Measurements from ENCODE around the gene KHDC4. TPM values are rescaled to one million over a fixed set of nuclear protein-coding genes. Genes with fewer than 3 reads are reported as not detected.

KHDC4 gene
- total and polyA plus RNA-seq, 2 of the 13 experiments (the other 11 are each of a cell fraction or from before 2014, with no cell fraction given): 33.5 to 92.0 TPM

DNA sequence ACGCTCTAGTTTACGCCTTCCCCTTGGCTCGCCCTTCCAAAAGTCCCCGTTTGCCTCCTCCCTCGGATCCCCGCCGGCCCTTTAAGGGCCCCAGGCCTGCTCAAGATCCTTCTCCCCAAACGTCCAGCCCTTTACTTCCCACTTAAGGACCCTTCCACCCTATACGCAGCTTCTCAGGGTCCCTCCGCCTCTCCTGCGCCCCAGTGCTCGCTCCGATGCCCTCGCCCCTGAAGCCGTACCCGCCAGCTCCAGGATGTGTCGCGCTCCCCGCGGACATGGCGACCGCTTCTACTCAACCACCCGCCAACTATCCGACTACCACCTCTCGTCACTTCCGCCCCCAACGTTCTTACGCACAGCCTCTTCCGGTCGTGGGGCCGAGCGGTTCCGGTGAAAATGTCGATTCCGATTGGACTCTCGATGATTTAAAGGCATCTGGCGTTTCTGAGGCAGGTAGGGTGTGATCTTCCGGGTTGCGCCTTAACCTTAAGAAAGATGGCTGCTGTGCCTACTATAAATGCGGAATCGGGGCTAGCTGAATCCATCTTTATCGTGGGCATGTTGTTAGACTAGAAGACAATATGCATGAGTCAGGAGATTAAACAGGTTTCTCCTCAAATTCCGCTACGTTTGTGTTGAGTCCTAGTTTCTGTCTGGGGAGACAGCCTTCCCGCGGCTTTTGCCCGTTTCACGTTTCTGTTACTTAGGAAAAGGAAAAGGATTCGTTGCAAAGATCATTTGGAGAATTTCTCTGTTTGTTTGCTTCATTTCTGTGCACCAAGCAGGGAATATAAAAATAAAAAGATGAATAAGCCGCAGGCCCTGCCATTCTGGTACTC, at the start of gene KHDC4 (continued):
- peak; percentile 63 for TF ChIP-seq ETV5 (CRISPR knock-in tag; IDR thresholded peaks at IDR 0.05; ENCODE audit: borderline replicate concordance)
- TF ChIP-seq, protein P1, sequence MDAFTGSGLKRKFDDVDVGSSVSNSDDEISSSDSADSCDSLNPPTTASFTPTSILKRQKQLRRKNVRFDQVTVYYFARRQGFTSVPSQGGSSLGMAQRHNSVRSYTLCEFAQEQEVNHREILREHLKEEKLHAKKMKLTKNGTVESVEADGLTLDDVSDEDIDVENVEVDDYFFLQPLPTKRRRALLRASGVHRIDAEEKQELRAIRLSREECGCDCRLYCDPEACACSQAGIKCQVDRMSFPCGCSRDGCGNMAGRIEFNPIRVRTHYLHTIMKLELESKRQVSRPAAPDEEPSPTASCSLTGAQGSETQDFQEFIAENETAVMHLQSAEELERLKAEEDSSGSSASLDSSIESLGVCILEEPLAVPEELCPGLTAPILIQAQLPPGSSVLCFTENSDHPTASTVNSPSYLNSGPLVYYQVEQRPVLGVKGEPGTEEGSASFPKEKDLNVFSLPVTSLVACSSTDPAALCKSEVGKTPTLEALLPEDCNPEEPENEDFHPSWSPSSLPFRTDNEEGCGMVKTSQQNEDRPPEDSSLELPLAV (CRISPR knock-in tag; conservative IDR thresholded peaks at IDR 0.05; ENCODE audit: low read depth): no peak
- peak; percentile 86 for TF ChIP-seq HDAC1 (CRISPR knock-in tag; IDR thresholded peaks at IDR 0.05)
- TF ChIP-seq ZFP90 (CRISPR knock-in tag; IDR thresholded peaks at IDR 0.05; ENCODE audit: borderline replicate concordance): peak; percentile 58; the same call in 1 of the 2 replicates
- peak; percentile 76 for TF ChIP-seq ZNF143 (CRISPR knock-in tag; IDR thresholded peaks at IDR 0.05)
- TF ChIP-seq ZNF33A (CRISPR knock-in tag; IDR thresholded peaks at IDR 0.05; ENCODE audit: borderline replicate concordance): no peak; the same call in 1 of the 2 replicates
- TF ChIP-seq ZNF337 (CRISPR knock-in tag; IDR thresholded peaks at IDR 0.05; ENCODE audit: borderline replicate concordance, low read depth): no peak
- TF ChIP-seq ZC3H13 (CRISPR knock-in tag; IDR thresholded peaks at IDR 0.05): peak; percentile 89
- TF ChIP-seq, protein P2, sequence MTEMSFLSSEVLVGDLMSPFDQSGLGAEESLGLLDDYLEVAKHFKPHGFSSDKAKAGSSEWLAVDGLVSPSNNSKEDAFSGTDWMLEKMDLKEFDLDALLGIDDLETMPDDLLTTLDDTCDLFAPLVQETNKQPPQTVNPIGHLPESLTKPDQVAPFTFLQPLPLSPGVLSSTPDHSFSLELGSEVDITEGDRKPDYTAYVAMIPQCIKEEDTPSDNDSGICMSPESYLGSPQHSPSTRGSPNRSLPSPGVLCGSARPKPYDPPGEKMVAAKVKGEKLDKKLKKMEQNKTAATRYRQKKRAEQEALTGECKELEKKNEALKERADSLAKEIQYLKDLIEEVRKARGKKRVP (CRISPR knock-in tag; IDR thresholded peaks at IDR 0.05): peak in 1 of 2 experiments; percentile 76; a peak in 2 of 4 replicates
- TF ChIP-seq SMYD3 (CRISPR knock-in tag; IDR thresholded peaks at IDR 0.05): 0 out of 2 replicates have a peak, but pooled peaks have one; percentile 44
- TF ChIP-seq NFYC (CRISPR knock-in tag; IDR thresholded peaks at IDR 0.05): peak; percentile 90
- no peak for TF ChIP-seq GFI1 (CRISPR knock-in tag; IDR thresholded peaks at IDR 0.05; ENCODE audit: borderline replicate concordance)
- no peak for TF ChIP-seq SP1 (IDR thresholded peaks at IDR 0.05)
- peak; percentile 53 for TF ChIP-seq SP1 (CRISPR knock-in tag; IDR thresholded peaks at IDR 0.05)
- TF ChIP-seq CBFB (CRISPR knock-in tag; IDR thresholded peaks at IDR 0.05): peak; percentile 66; the same call in 1 of the 2 replicates
- peak; percentile 80 for TF ChIP-seq ZMYM4 (CRISPR knock-in tag; IDR thresholded peaks at IDR 0.05)
- peak; percentile 94 for TF ChIP-seq GATAD1 (CRISPR knock-in tag; IDR thresholded peaks at IDR 0.05)
- no peak for TF ChIP-seq SOX13 (IDR thresholded peaks at IDR 0.05)
- no peak for TF ChIP-seq SOX13 (CRISPR knock-in tag; conservative IDR thresholded peaks at IDR 0.05 in 1 of 2, IDR thresholded peaks at IDR 0.05 in 1 of 2)
- TF ChIP-seq ZNF660 (CRISPR knock-in tag; IDR thresholded peaks at IDR 0.05; ENCODE audit: borderline replicate concordance, low read depth): no peak
- TF ChIP-seq ZNF83 (CRISPR knock-in tag; IDR thresholded peaks at IDR 0.05; ENCODE audit: borderline replicate concordance): 0 out of 2 replicates have a peak, but pooled peaks have one; percentile 20
- TF ChIP-seq, protein P3, sequence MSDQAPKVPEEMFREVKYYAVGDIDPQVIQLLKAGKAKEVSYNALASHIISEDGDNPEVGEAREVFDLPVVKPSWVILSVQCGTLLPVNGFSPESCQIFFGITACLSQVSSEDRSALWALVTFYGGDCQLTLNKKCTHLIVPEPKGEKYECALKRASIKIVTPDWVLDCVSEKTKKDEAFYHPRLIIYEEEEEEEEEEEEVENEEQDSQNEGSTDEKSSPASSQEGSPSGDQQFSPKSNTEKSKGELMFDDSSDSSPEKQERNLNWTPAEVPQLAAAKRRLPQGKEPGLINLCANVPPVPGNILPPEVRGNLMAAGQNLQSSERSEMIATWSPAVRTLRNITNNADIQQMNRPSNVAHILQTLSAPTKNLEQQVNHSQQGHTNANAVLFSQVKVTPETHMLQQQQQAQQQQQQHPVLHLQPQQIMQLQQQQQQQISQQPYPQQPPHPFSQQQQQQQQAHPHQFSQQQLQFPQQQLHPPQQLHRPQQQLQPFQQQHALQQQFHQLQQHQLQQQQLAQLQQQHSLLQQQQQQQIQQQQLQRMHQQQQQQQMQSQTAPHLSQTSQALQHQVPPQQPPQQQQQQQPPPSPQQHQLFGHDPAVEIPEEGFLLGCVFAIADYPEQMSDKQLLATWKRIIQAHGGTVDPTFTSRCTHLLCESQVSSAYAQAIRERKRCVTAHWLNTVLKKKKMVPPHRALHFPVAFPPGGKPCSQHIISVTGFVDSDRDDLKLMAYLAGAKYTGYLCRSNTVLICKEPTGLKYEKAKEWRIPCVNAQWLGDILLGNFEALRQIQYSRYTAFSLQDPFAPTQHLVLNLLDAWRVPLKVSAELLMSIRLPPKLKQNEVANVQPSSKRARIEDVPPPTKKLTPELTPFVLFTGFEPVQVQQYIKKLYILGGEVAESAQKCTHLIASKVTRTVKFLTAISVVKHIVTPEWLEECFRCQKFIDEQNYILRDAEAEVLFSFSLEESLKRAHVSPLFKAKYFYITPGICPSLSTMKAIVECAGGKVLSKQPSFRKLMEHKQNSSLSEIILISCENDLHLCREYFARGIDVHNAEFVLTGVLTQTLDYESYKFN (CRISPR knock-in tag; conservative IDR thresholded peaks at IDR 0.05): peak; percentile 14; the same call in 1 of the 2 replicates
- TF ChIP-seq ZNF460 (CRISPR knock-in tag; IDR thresholded peaks at IDR 0.05; ENCODE audit: borderline replicate concordance): no peak
- 0 out of 2 replicates have a peak, but pooled peaks have one; percentile 35 for TF ChIP-seq ZZZ3 (CRISPR knock-in tag; IDR thresholded peaks at IDR 0.05; ENCODE audit: borderline replicate concordance)
